PFSK-1 (cell line): ENCODE measurements around the gene SETDB1.

Source experiments
- FOXP2 ChIP-seq: optimal IDR thresholded peaks from 2 replicates; pipeline ENCODE3; 2011; ENCODE audit warnings: borderline replicate concordance, control low read depth, inconsistent platforms; ENCODE audit not compliant: insufficient read depth; ENCODE audit errors: extremely low read length, extremely low read depth
- POLR2AphosphoS5 ChIP-seq: IDR thresholded peaks from 2 replicates; pipeline ENCODE4 v1.6.1; 2012; ENCODE audit warnings: low read depth, mild to moderate bottlenecking, control low read depth, low read length, moderate library complexity
- REST ChIP-seq, 2 experiments: IDR thresholded peaks; 2 replicates each; pipeline versions ENCODE4 v1.6.1 to v1.8.0; 2011 to 2012; ENCODE audit warnings: low read depth in 2 of 2, low read length in 2 of 2, control low read depth in 1 of 2, inconsistent platforms in 1 of 2, mild to moderate bottlenecking in 1 of 2, moderate library complexity in 1 of 2; ENCODE audit not compliant: insufficient read depth in 1 of 2
- SIN3A ChIP-seq: IDR thresholded peaks from 2 replicates; pipeline ENCODE4 v1.6.1; 2012; ENCODE audit warnings: mild to moderate bottlenecking, low read length, moderate library complexity, borderline replicate concordance; ENCODE audit not compliant: insufficient read depth
- TAF1 ChIP-seq: IDR thresholded peaks from 2 replicates; pipeline ENCODE4 v1.6.1; 2012; ENCODE audit warnings: low read length, control low read depth, borderline replicate concordance; ENCODE audit not compliant: insufficient read depth

Gene SETDB1

GRCh38 chr1:150994248-150994647 is 68.1 kb downstream of the SETDB1 start:
- TF ChIP-seq FOXP2 (no peak), POLR2AphosphoS5 (no peak), REST (IDR thresholded peaks at IDR 0.05; ENCODE audit: insufficient read depth in 1 of 2, low read depth in 2 of 2, low read length in 2 of 2) (no peak), TAF1 (no peak), SIN3A (no peak)

- TF ChIP-seq SIN3A (no peak), POLR2AphosphoS5 (no peak)
Measured at GRCh38 chr1:150995460-150995859, 69.3 kb downstream of the SETDB1 start.

GRCh38 chr1:150995896-150996295 is 69.7 kb downstream of the SETDB1 start:
- TF ChIP-seq REST (IDR thresholded peaks at IDR 0.05; ENCODE audit: insufficient read depth in 1 of 2, low read depth in 2 of 2, low read length in 2 of 2) (no peak), POLR2AphosphoS5 (no peak), FOXP2 (no peak), TAF1 (no peak), SIN3A (no peak)

GRCh38 chr1:150997126-150997872 is 71.1 kb downstream of the SETDB1 start:
- TF ChIP-seq SIN3A (no peak), TAF1 (no peak), REST (IDR thresholded peaks at IDR 0.05; ENCODE audit: insufficient read depth in 1 of 2, low read depth in 2 of 2, low read length in 2 of 2) (no peak), POLR2AphosphoS5 (no peak)

- no peak for TF ChIP-seq REST (IDR thresholded peaks at IDR 0.05; ENCODE audit: insufficient read depth in 1 of 2, low read depth in 2 of 2, low read length in 2 of 2)
- TF ChIP-seq TAF1, result no peak
- TF ChIP-seq SIN3A, result no peak
- no peak for TF ChIP-seq FOXP2
- TF ChIP-seq POLR2AphosphoS5, result no peak
Measured at GRCh38 chr1:150997949-150998348, 71.8 kb downstream of the SETDB1 start.
